HFF-Myc (cell line): ENCODE data around the gene DOCK9.

ENCODE experiments used
- DNase-seq: peaks from one replicate; pipeline ENCODE4 v3.0.0-alpha.2; 2011; ENCODE audit warnings: low read depth; ENCODE audit errors: extremely low read depth
- H3K4me3 ChIP-seq: replicated peaks from 2 replicates; pipeline ENCODE4 v1.5.1; 2011; ENCODE audit warnings: low read depth, mild to moderate bottlenecking, control low read depth, low read length
- TF ChIP-seq, protein P1 (sequence below): IDR thresholded peaks from 2 replicates; pipeline ENCODE4 v1.5.1; 2012; ENCODE audit warnings: mild to moderate bottlenecking, low read depth, low read length, control low read depth; ENCODE audit errors: missing control alignments

Gene DOCK9

DNA sequence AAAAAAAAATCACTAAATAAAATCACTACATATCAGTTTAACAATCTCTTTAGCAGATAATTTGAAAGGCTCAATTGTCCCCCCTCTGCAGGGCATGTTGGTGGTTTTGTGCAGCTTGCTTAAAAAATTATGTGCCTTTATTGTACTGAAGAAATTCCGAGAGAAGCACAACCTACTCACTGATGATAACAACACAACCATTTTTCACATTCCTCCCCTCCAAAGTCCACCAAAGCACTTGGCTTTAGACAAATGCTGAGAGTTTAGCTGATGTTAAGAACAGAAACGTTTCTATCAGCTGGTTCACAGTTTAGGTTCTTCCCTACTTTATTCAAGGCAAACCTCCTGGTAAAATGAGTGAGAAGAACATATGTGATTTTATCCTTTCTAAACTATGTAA is 923 bp downstream of the DOCK9 start:
- H3K4me3 ChIP-seq = peak overlapping the region; percentile 48
- DNase-seq = no peak

GRCh38 chr13:98976338-98976737 is 1.5 kb downstream of the DOCK9 start:
- H3K4me3 ChIP-seq = peak overlapping the region; percentile 10; the same call in 1 of the 2 replicates
- no peak for DNase-seq
- TF ChIP-seq, protein P1, sequence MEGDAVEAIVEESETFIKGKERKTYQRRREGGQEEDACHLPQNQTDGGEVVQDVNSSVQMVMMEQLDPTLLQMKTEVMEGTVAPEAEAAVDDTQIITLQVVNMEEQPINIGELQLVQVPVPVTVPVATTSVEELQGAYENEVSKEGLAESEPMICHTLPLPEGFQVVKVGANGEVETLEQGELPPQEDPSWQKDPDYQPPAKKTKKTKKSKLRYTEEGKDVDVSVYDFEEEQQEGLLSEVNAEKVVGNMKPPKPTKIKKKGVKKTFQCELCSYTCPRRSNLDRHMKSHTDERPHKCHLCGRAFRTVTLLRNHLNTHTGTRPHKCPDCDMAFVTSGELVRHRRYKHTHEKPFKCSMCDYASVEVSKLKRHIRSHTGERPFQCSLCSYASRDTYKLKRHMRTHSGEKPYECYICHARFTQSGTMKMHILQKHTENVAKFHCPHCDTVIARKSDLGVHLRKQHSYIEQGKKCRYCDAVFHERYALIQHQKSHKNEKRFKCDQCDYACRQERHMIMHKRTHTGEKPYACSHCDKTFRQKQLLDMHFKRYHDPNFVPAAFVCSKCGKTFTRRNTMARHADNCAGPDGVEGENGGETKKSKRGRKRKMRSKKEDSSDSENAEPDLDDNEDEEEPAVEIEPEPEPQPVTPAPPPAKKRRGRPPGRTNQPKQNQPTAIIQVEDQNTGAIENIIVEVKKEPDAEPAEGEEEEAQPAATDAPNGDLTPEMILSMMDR = no peak

More for the DNA sequence above, 923 bp downstream of the DOCK9 start:
- TF ChIP-seq, protein P1 = no peak

GRCh38 chr13:98975822-98976261 is 2.0 kb downstream of the DOCK9 start:
- DNase-seq = no peak
- TF ChIP-seq, protein P1 = no peak
- H3K4me3 ChIP-seq = peak overlapping the region; percentile 10; the same call in 1 of the 2 replicates

DNA sequence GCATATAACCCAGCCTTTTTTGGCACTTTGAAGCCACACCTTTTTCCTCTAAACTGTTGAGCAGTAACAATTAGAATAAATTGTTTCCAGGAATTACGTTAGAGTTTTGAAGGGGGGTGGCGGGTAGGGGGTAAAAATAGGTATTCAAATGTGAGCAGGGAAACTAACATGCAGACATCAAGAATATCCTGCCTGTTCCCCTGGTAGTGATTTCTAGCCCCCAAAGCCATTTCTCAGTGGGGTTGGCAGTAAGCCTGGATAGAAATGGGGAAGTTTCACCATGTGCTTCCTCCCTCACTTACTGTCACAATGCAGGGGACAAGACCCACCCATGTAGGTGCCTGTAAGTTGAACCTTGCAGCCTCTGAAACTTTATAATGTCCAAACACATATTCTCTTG is 3.8 kb downstream of the DOCK9 start:
- TF ChIP-seq, protein P1 = no peak
- H3K4me3 ChIP-seq = no peak overlapping the region
- DNase-seq = no peak

DNA sequence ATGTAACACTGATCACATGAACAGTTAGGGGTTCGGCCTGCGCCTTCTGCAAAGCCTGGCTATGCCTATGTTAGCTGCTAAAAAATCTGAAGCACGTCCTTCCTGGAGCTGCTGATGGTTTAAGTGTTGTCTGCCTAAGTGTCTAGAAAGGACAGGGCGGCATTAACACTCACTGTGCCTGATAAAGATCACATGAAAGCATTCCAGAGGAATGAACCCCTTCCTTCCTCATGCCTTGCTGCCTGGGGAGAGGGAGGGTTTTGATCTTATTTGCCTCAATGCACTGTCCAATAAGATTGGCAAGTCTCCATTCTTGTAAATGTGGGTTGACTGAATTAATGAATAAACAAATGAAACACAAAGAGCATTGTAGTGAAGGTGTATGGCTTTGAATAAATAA is 5.2 kb downstream of the DOCK9 start:
- DNase-seq = peak; percentile 43
- no peak overlapping the region for H3K4me3 ChIP-seq
- TF ChIP-seq, protein P1 = no peak

DNA sequence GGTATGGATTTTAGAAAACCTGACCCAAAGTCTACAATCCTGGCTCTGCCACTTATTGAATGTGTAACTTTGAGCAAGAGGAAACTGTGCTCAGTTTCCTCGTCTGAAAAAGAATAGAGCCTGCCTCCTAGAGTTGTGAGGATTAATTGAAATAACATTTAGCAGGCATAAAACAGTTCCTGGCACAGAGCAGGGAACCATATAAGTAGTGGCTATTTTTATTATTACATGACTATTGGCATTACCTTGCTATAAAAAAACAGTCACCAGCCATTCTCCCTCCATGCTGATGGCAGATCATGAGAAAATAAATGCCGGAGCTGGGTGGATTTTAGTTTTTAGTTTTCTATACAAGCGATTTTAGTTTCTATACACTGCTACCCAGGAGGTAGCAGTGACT is 5.8 kb downstream of the DOCK9 start:
- DNase-seq = no peak
- H3K4me3 ChIP-seq = no peak overlapping the region
- TF ChIP-seq, protein P1 = no peak

DNA sequence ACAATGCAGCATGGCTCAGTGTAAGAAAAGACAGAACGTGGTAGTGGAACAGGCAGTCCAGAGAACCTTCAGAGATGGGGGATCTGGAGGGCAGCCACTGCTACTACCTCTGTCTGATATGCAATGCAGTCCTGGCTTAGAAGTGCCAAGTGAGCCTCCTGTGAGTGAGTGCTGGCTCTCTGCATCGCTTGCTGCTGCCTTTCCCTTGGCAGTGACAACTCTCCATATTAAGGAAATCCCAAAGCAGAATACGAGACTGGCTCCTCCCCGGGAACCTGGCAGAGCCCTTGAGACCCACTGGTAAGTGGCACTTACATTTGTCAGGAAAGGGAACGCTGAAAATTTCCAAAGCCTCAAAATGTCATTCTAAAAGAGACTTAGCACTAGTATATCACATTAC is 7.5 kb downstream of the DOCK9 start:
- no peak for DNase-seq
- H3K4me3 ChIP-seq = no peak overlapping the region
- TF ChIP-seq, protein P1 = no peak
